Fibroblast of villous mesenchyme (primary cell): ENCODE results near the gene UMPS. TPM values are rescaled to one million over a fixed set of nuclear protein-coding genes. Genes with fewer than 3 reads are reported as not detected.
"Not testable (repeated sequence)": the region's sequence is repeated elsewhere in the genome, so short reads cannot be mapped to it uniquely, and the experiment has no call there.

Source experiments
- DNase-seq: peaks from one replicate; pipeline ENCODE4 v3.0.0-alpha.2; 2010; ENCODE audit warnings: low read depth
- H3K4me3 ChIP-seq: 2 replicates; pipeline ENCODE4 v1.5.1; 2011; ENCODE audit warnings: low read depth, mild to moderate bottlenecking, low read length
- total RNA-seq: library from RNA; depleted of rRNA; stranded (reverse); fragments of >200 nt; gene quantifications from 2 replicates; pipeline ENCODE4 v1.2.3, GENCODE V29; 2012
- TF ChIP-seq, protein P1 (sequence below): IDR thresholded peaks from 2 replicates; pipeline ENCODE4 v1.5.1; 2012; ENCODE audit warnings: low read depth, mild to moderate bottlenecking, low read length; ENCODE audit not compliant: insufficient read depth

Gene UMPS
- total RNA-seq, 1 donor: 31.1 TPM

DNA sequence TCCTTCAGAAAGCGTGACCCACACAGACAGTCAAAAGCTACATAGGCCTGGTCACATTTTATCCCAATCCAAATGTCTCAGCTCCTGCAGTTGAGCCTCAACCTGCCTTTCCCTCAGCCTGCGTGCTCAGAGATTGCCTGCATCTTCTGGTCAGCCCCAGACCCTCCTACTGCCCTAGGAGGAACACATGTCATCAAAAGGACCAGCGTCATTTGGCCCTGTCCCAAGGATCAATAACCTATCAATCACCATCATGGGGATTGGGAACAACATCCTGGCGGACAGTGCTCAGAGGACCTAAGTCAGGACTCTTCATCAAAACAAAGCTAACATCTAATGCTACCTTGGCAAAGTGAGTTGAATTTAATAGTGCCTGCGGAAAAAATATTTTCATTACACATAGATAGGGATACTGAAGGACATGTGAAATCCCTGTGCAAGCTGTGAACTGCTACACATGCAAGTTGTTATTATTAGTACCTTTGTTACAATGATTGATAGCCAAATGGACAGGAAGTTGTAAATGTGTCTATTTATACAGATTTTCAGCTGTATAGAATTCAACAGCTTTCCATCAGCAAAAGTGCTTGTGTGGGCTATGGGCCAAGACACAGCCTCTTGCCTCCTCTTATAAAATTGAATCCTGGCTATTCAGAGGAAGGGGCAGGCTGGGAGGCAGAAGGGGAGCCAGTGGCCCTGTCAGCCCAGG, 47.7 kb downstream of the UMPS start:
- TF ChIP-seq, protein P1, sequence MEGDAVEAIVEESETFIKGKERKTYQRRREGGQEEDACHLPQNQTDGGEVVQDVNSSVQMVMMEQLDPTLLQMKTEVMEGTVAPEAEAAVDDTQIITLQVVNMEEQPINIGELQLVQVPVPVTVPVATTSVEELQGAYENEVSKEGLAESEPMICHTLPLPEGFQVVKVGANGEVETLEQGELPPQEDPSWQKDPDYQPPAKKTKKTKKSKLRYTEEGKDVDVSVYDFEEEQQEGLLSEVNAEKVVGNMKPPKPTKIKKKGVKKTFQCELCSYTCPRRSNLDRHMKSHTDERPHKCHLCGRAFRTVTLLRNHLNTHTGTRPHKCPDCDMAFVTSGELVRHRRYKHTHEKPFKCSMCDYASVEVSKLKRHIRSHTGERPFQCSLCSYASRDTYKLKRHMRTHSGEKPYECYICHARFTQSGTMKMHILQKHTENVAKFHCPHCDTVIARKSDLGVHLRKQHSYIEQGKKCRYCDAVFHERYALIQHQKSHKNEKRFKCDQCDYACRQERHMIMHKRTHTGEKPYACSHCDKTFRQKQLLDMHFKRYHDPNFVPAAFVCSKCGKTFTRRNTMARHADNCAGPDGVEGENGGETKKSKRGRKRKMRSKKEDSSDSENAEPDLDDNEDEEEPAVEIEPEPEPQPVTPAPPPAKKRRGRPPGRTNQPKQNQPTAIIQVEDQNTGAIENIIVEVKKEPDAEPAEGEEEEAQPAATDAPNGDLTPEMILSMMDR: no peak
- no peak overlapping the region for H3K4me3 ChIP-seq
- no peak for DNase-seq

DNA sequence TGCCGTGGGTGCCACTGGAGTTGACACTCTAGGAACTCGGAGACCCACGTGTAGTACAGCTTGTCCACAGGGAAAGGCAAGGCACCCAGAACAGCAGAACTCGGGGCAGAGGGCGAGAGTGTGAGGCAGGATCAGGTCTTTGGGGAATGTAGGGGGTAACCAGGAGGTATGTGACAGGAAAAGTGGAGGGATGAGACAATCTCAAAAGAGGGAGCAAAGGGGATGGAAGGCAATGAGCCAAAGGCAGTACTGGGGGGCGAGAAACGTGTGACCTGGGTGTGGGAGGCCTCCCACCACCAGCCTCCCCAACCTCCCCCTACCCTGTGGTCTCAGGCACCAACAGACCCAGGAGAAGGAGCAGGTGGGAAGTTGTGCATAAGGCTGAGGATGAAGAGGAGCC, 48.9 kb downstream of the UMPS start:
- H3K4me3 ChIP-seq: no peak overlapping the region
- TF ChIP-seq, protein P1: no peak
- DNase-seq: no peak

DNA sequence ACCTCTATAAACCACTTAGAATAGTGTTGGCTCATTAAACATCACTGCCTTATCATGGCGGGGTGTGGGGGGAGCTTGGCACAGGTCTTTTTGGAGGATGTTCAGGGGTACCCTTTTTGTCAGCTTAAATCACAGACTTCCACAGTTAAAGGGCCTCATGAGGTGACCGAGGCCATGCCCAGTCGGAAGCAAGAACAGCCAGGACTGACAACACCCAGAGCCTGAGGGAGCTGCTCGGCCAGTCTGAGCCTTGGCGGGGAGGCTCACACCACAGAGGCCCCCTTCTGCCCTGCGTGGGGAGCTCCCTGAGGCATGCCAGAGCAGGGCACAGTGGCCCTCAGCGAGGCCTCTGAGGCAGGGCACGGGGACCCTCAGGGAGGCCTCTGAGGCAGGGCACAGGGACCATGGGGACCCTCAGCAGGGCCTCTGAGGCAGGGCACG, 49.5 kb downstream of the UMPS start:
- TF ChIP-seq, protein P1: no peak
- DNase-seq: no peak
- no peak overlapping the region for H3K4me3 ChIP-seq

DNA sequence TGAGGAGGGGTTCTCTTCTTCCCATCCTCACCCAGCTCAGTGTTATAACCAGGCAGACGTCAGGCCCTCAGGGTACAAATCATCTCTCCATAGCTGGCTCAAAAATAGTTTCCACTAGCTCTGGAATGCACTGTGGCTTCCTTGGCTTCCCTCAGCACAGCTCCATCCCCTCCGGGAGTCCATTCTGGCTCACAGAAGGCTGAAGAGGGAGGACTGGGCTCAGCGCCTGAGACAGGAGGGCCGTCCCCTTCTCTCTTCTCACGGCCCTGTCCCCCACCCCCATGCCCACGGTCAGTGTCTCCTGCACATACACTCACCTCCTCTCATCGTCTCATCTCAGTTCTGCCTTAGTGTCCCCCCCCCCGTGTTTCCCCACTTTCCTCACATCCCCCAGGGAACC, 50.1 kb downstream of the UMPS start:
- no peak overlapping the region for H3K4me3 ChIP-seq
- DNase-seq: peak; percentile 76
- TF ChIP-seq, protein P1: no peak

DNA sequence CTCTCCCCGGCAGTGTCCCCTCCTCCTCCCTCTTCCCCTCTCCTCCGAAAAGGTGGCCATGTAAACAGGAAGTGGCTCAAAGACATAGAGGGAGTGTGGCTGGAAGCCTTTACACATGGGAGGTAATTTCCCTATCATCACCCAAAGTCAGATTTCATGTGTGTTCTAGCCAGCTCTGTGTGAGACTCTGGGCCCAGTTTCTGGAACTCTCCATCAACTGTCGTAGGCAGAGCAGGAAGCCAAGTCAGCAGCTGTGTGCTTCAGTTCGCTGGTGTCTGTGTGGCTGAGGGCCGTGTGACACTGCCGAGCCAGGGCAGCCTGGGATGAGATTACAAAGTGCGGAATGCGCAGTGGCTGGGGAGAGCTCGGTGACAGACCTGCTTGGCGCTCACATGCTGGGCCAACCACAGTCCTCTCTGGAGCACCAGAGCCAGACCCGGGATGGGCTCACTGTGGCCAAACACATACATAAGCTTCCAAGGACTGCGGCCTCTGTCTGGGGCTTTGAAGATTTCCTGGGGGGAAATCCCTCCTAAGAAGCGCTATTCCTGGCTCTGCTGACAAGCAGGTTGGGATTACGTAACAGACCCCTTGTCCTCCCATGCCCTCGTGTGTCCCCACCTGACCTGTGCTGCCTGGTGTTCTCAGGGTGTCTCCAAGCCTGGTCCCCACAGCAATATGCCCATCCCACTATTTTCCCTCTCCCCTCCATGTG, 50.7 kb downstream of the UMPS start:
- TF ChIP-seq, protein P1: no peak
- DNase-seq: peak; percentile 77
- H3K4me3 ChIP-seq: no peak overlapping the region

DNA sequence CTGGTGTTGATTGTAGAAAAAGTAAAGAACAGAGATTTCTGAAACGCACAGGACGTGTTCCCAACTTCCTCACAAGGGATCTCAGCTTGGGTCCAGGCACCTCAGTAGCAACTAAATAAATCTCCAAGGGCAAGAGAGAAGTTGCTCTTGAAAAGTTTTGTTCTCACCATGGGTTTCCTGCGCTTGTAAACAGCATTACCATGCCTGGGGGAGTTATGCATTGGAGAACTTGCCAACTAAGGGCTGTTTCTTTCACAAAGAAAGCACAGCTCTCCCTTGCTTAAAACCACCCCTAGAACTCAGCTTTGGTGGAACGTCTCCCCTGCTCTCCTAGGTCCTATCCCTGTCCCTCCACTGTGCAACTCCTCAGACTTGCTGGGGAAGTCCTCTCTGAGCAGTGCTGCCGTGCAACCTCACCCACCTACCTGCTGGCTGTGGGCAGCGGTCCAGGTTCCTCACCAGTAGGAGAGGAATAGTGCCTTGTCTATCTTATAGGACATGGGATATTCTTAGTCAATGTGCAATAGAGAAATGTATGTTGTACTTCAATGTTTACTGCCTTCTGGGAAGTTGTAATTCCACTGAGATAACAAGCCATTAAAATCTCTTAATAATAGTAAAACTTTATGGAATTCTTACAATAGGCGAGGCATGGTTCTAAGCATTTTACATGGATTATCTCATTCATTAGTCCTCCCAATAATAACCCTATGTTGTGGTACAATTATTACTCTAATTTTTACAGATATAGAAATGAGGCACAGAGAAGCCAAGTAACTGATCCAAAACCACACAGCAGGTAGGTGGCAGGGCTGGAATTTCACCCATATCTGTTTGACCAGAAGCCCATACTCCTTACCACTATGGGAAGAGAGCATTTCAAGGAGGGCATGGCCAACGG, 51.5 kb downstream of the UMPS start:
- H3K4me3 ChIP-seq: no peak overlapping the region
- TF ChIP-seq, protein P1: no peak
- peak; percentile 53 for DNase-seq

DNA sequence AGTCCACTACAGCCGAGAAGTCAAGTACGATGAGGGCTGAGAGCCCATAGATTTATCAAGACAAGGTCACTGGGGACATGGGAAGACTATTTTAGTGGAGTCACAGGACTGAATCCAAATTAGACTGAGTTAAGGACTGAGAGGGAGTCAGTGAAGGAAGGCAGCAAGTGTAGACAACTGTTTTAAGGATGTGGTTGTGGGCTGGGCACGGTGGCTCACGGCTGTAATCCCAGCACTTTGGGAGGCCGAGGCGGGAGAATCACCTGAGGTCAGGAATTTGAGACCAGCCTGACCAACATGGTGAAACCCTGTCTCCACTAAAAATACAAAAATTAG, 52.1 kb downstream of the UMPS start:
- not testable (repeated sequence) for DNase-seq, H3K4me3 ChIP-seq
